GM19463 (cell line): ENCODE measurements around the gene ATG4C.

Experiments
- ATAC-seq: cut with Tn5 transposase; IDR thresholded peaks from one replicate; pipeline ENCODE4 v1.9.1; 2021; ENCODE audit warnings: mild to moderate bottlenecking, moderate library complexity; ENCODE audit not compliant: unreplicated experiment

Gene ATG4C

GRCh38 chr1:62836856-62837540, 53.1 kb downstream of the ATG4C start:
- ATAC-seq, result no peak

GRCh38 chr1:62840555-62840954, 56.6 kb downstream of the ATG4C start:
- no peak for ATAC-seq

- ATAC-seq, result peak; percentile 53
These were observed 57.7 kb downstream of the ATG4C start for GRCh38 chr1:62841587-62842169.

- no peak for ATAC-seq
These were observed 60.1 kb downstream of the ATG4C start for GRCh38 chr1:62844030-62844429.

GRCh38 chr1:62849031-62849430, 65.1 kb downstream of the ATG4C start:
- ATAC-seq, result no peak

- ATAC-seq, result no peak
These were observed 68.3 kb downstream of the ATG4C start for GRCh38 chr1:62852253-62852652.

- ATAC-seq, result no peak
These were observed 73.0 kb downstream of the ATG4C start for GRCh38 chr1:62856960-62857359.

- no peak for ATAC-seq
These were observed 85.4 kb downstream of the ATG4C start for GRCh38 chr1:62869217-62869754.

- ATAC-seq, result no peak
These were observed 86.2 kb downstream of the ATG4C start for GRCh38 chr1:62870148-62870547.

GRCh38 chr1:62875676-62876075, 91.7 kb downstream of the ATG4C start:
- no peak for ATAC-seq

GRCh38 chr1:62876535-62876934, 92.6 kb downstream of the ATG4C start:
- no peak for ATAC-seq

- no peak for ATAC-seq
These were observed 93.6 kb downstream of the ATG4C start for GRCh38 chr1:62877579-62877978.

GRCh38 chr1:62879962-62880361, 96.0 kb downstream of the ATG4C start:
- ATAC-seq, result no peak

- ATAC-seq, result no peak
These were observed 98.5 kb downstream of the ATG4C start for GRCh38 chr1:62882201-62883104.

- ATAC-seq, result no peak
These were observed 100.3 kb downstream of the ATG4C start for GRCh38 chr1:62884156-62884740.

- ATAC-seq, result no peak
These were observed 104.0 kb downstream of the ATG4C start for GRCh38 chr1:62887799-62888507.

- ATAC-seq, result no peak
These were observed 108.1 kb downstream of the ATG4C start for GRCh38 chr1:62891956-62892562.

GRCh38 chr1:62897788-62898187, 113.9 kb downstream of the ATG4C start:
- ATAC-seq, result no peak

GRCh38 chr1:62900566-62900965, 116.6 kb downstream of the ATG4C start:
- no peak for ATAC-seq

GRCh38 chr1:62901650-62902049, 117.7 kb downstream of the ATG4C start:
- ATAC-seq, result no peak
